Kidney epithelial cell (primary cell): ENCODE results near the gene MTHFD2. TPM values are rescaled to one million over a fixed set of nuclear protein-coding genes. Genes with fewer than 3 reads are reported as not detected.
A peak's percentile ranks its signal among the peaks of the same experiment; 100 is the strongest.

ENCODE experiments used
- DNase-seq: peaks from one replicate; pipeline ENCODE4 v3.0.0-alpha.2; 2010; ENCODE audit warnings: low read depth
- H3K27me3 ChIP-seq: 2 replicates; pipeline ENCODE4 v1.6.0; 2011; ENCODE audit warnings: low read length; ENCODE audit not compliant: control insufficient read depth, insufficient read depth
- H3K36me3 ChIP-seq: 2 replicates; pipeline ENCODE4 v1.5.1; 2011; ENCODE audit warnings: low read length; ENCODE audit not compliant: control insufficient read depth, insufficient read depth
- H3K4me3 ChIP-seq: 2 replicates; pipeline ENCODE4 v1.5.1; 2011; ENCODE audit warnings: low read depth, mild to moderate bottlenecking, control low read depth, low read length
- CTCF ChIP-seq: IDR thresholded peaks from 2 replicates; pipeline ENCODE4 v1.5.1; 2011; ENCODE audit warnings: mild to moderate bottlenecking, moderate library complexity, low read length, control low read depth, inconsistent platforms; ENCODE audit not compliant: insufficient read depth, poor library complexity, severe bottlenecking
- total RNA-seq: library from RNA; depleted of rRNA; stranded (reverse); fragments of >200 nt; gene quantifications from 2 replicates; pipeline ENCODE4 v1.2.3, GENCODE V29; 2015

The MTHFD2 gene
- 157 and 173 TPM in 2 replicates for total RNA-seq

DNA sequence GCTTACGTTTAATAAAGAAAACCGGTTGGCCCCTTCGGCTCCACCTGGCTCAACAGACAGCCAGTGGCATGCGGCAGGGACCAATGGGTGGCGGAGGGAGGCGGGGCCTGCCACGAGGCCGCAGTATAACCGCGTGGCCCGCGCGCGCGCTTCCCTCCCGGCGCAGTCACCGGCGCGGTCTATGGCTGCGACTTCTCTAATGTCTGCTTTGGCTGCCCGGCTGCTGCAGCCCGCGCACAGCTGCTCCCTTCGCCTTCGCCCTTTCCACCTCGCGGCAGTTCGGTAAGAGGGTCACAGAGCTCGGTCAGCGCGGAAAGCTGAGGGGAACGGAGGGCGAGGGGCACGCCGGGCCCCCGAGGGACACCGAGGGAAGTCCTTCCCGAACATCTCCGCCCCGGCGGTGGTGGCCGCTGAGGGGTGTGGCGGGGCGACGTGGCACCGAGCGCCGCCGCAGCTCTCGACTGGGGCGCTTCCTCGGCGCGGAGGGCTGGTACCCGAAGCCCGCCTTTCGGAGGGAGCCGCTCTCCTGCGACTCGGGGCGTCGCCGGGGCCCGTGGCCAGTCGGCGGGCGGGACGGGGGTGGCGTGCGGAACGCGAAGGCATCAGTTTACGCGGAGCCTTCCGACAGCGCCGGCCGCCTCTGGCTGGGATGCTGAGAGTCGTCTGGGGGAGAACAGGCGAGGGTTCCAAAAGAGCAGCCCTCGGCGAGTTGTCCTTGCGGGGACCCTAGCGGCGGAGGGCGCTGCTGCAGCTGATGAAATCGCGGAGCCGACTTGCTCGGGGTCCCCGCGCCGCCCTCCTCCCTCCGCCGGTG, at the start of gene MTHFD2:
MTHFD2 (plus strand) TSS at position 155 of the 814 bp plus-strand sequence; CDS start at position 182, 27 bp downstream.
- DNase-seq = no peak
- H3K36me3 ChIP-seq = no peaks in the 10 kb centered on the region
- TF ChIP-seq CTCF = peak; percentile 89
- H3K4me3 ChIP-seq = peak within 1 kb of the TSS; percentile 96
- no peaks in the 10 kb centered on the region for H3K27me3 ChIP-seq

- Histone ChIP-seq H3K36me3 (peaks cover 1% of the 10 kb centered on the region), H3K27me3 (no peaks in the 10 kb centered on the region), H3K4me3 (no peak overlapping the region)
- DNase-seq = no peak
- TF ChIP-seq CTCF = no peak
Measured at GRCh38 chr2:74149247-74149525, 49.2 kb upstream of the MTHFD2 start.

DNA sequence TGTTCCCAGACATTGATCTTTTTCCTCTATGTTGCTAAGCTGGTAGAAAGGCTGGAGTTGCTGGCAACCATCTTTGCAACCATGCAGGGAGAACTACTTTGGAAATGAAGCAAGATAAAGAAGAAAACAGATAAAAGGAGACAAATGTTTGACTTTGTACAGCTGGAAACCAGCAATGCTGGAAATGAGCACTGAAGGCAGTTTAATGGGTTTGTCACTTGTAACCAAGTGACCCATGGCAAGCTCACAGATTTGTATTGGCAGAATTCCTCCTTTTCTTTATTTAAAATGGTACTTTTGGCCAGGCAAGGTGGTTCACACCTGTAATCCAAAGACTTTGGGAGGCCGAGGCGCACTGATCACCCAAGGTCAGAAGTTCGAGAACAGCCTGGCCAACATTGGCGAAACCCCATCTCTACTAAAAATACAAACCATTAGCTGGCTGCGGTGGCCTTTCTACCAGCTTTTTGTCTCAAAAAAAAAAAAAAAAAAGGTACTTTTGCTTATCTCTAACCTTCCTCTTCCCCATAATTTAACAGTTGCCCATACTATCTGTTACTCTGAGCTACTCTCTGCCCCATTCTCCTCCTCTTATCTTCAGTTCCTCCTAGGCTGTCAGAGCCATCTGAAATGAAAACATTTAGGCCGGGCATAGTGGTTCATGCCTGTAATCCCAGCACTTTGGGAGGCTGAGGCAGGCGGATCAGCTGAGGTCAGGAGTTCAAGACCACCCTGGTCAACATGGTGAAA, 48.7 kb upstream of the MTHFD2 start:
- no peak for TF ChIP-seq CTCF
- no peaks in the 10 kb centered on the region for H3K27me3 ChIP-seq
- H3K4me3 ChIP-seq = no peak overlapping the region
- H3K36me3 ChIP-seq = no peaks in the 10 kb centered on the region
- DNase-seq = no peak

- H3K36me3 ChIP-seq = no peaks in the 10 kb centered on the region
Measured at GRCh38 chr2:74152954-74153353, 45.5 kb upstream of the MTHFD2 start.

DNA sequence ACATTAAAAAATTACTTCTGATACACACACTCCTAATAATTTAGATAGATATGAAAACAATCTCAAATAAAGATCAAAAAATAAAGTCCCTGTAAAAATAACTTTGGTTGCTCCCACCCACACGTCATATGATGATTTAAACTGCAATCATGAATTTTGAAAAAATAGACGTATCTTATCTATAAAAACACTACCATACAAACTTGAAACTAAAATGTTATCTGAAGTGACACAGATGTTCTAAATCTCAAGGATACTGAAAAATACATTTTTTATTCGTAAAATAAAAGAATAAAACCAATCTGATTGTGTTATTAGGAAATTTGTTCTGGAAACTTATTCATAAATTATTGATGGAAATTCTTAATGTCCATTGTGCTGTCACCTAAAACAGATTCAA, 42.6 kb upstream of the MTHFD2 start:
- Histone ChIP-seq H3K4me3 (no peak overlapping the region), H3K27me3 (no peaks in the 10 kb centered on the region), H3K36me3 (no peaks in the 10 kb centered on the region)
- no peak for TF ChIP-seq CTCF
- DNase-seq = no peak

More at GRCh38 chr2:74152954-74153353, 45.5 kb upstream of the MTHFD2 start:
- no peaks in the 10 kb centered on the region for H3K27me3 ChIP-seq
- TF ChIP-seq CTCF = no peak
- DNase-seq = no peak
- no peak overlapping the region for H3K4me3 ChIP-seq
